ENCODE data around the gene RERE.

The RERE gene

GRCh38 chr1:8317647-8318381, 499.6 kb downstream of the RERE start, which contains the start of gene SLC45A1 (continued):
- peak; percentile 36; the same call in 1 of the 2 replicates for TF ChIP-seq ATF2 (tag by site-specific recombination; IDR thresholded peaks at IDR 0.05; ENCODE audit: low read depth)
- peak; percentile 69; the same call in 1 of the 2 replicates for TF ChIP-seq ZBTB20 (tag by site-specific recombination; IDR thresholded peaks at IDR 0.05)
- TF ChIP-seq ZNF239 (tag by site-specific recombination; IDR thresholded peaks at IDR 0.05) = no peak
- TF ChIP-seq ZNF645 (tag by site-specific recombination; IDR thresholded peaks at IDR 0.05) = no peak
- peak; percentile 36; the same call in 1 of the 2 replicates for TF ChIP-seq SCRT2 (tag by site-specific recombination; IDR thresholded peaks at IDR 0.05)
- TF ChIP-seq ZNF169 (tag by site-specific recombination; IDR thresholded peaks at IDR 0.05) = no peak
- TF ChIP-seq ZNF658 (tag by site-specific recombination; IDR thresholded peaks at IDR 0.05) = no peak
- no peak for TF ChIP-seq ZNF48 (tag by site-specific recombination; IDR thresholded peaks at IDR 0.05)
- no peak; the same call in 1 of the 2 replicates for TF ChIP-seq ZBTB6 (tag by site-specific recombination; IDR thresholded peaks at IDR 0.05)
- no peak; the same call in 1 of the 2 replicates for TF ChIP-seq KLF10 (tag by site-specific recombination; IDR thresholded peaks at IDR 0.05)
- no peak for TF ChIP-seq GLIS2 (tag by site-specific recombination; IDR thresholded peaks at IDR 0.05)
- no peak for TF ChIP-seq SALL2 (tag by site-specific recombination; IDR thresholded peaks at IDR 0.05; ENCODE audit: borderline replicate concordance)
- no peak for TF ChIP-seq YY1 (tag by site-specific recombination; IDR thresholded peaks at IDR 0.05)
- TF ChIP-seq PBX3 (CRISPR knock-in tag; IDR thresholded peaks at IDR 0.05) = 0 out of 2 replicates have a peak, but pooled peaks have one; percentile 28
- no peak for TF ChIP-seq AEBP2 (tag by site-specific recombination; IDR thresholded peaks at IDR 0.05; ENCODE audit: borderline replicate concordance)
- no peak for TF ChIP-seq ZNF433 (tag by site-specific recombination; IDR thresholded peaks at IDR 0.05; ENCODE audit: low read depth)
- no peak for TF ChIP-seq ZNF549 (tag by site-specific recombination; IDR thresholded peaks at IDR 0.05)
- no peak for TF ChIP-seq KLF9 (tag by site-specific recombination; IDR thresholded peaks at IDR 0.05; ENCODE audit: low read depth)

All from HEK293 (cell line).